HG03196 (cell line): ENCODE measurements around the gene PPIP5K1.

Source experiments
- ATAC-seq: cut with Tn5 transposase; IDR thresholded peaks from one replicate; pipeline ENCODE4 v1.9.1; 2021; ENCODE audit not compliant: unreplicated experiment

Gene PPIP5K1

GRCh38 chr15:43492266-43492665, 97.7 kb downstream of the PPIP5K1 start:
- ATAC-seq, result no peak

- no peak for ATAC-seq
Observed at GRCh38 chr15:43489191-43489590, 100.8 kb downstream of the PPIP5K1 start.

- ATAC-seq, result no peak
Observed at GRCh38 chr15:43488790-43489189, 101.2 kb downstream of the PPIP5K1 start.

GRCh38 chr15:43487271-43487895, 102.6 kb downstream of the PPIP5K1 start:
- ATAC-seq, result no peak

- no peak for ATAC-seq
Observed at GRCh38 chr15:43484455-43484854, 105.6 kb downstream of the PPIP5K1 start.
